ENCODE data around the gene MCC.

The MCC gene

GRCh38 chr5:113223315-113223714 lies 264.9 kb downstream of the MCC start:
- DNase-seq (ENCODE audit: low read depth), result no peak

GRCh38 chr5:113221294-113222176 lies 266.7 kb downstream of the MCC start:
- no peak for DNase-seq (ENCODE audit: low read depth)

GRCh38 chr5:113219695-113220094 lies 268.6 kb downstream of the MCC start:
- DNase-seq (ENCODE audit: low read depth), result no peak

- DNase-seq (ENCODE audit: low read depth), result no peak
Measured at GRCh38 chr5:113218906-113219517, 269.2 kb downstream of the MCC start.

GRCh38 chr5:113218200-113218599 lies 270.1 kb downstream of the MCC start:
- DNase-seq (ENCODE audit: low read depth), result no peak

GRCh38 chr5:113217619-113218184 lies 270.6 kb downstream of the MCC start:
- no peak for DNase-seq (ENCODE audit: low read depth)

GRCh38 chr5:113216545-113216944 lies 271.7 kb downstream of the MCC start:
- DNase-seq (ENCODE audit: low read depth), result no peak

GRCh38 chr5:113215401-113216060 lies 272.7 kb downstream of the MCC start:
- DNase-seq (ENCODE audit: low read depth), result no peak

GRCh38 chr5:113214606-113215323 lies 273.5 kb downstream of the MCC start:
- DNase-seq (ENCODE audit: low read depth), result no peak

GRCh38 chr5:113213551-113214425 lies 274.5 kb downstream of the MCC start:
- no peak for DNase-seq (ENCODE audit: low read depth)

- peak; percentile 26 for DNase-seq (ENCODE audit: low read depth)
Measured at GRCh38 chr5:113212244-113212920, 275.9 kb downstream of the MCC start.

GRCh38 chr5:113209498-113209897 lies 278.8 kb downstream of the MCC start:
- DNase-seq (ENCODE audit: low read depth), result no peak

GRCh38 chr5:113205807-113206206 lies 282.4 kb downstream of the MCC start:
- DNase-seq (ENCODE audit: low read depth), result no peak

GRCh38 chr5:113205323-113205722 lies 282.9 kb downstream of the MCC start:
- no peak for DNase-seq (ENCODE audit: low read depth)

GRCh38 chr5:113204525-113205161 lies 283.6 kb downstream of the MCC start:
- DNase-seq (ENCODE audit: low read depth), result peak; percentile 12

- DNase-seq (ENCODE audit: low read depth), result no peak
Measured at GRCh38 chr5:113203916-113204315, 284.3 kb downstream of the MCC start.

- no peak for DNase-seq (ENCODE audit: low read depth)
Measured at GRCh38 chr5:113202746-113203716, 285.2 kb downstream of the MCC start.

GRCh38 chr5:113202287-113202686 lies 286.0 kb downstream of the MCC start:
- no peak for DNase-seq (ENCODE audit: low read depth)

- DNase-seq (ENCODE audit: low read depth), result no peak
Measured at GRCh38 chr5:113201715-113202114, 286.5 kb downstream of the MCC start.
